Esophagus squamous epithelium (tissue), 4 donors: ENCODE data around the gene LUC7L.

Experiments
- CTCF ChIP-seq, 6 experiments: fragments of 450-650 bp in 4 of 6; fragments of 200-600 bp in 2 of 6; sonication (generic) in 2 of 6; IDR thresholded peaks; one replicate each; pipeline ENCODE4 v1.5.1; 2016 to 2019; ENCODE audit warnings: antibody characterized with exemption in 6 of 6, mild to moderate bottlenecking in 4 of 6, moderate library complexity in 4 of 6
- POLR2A ChIP-seq, 4 donors: fragments of 450-650 bp; IDR thresholded peaks; one replicate each; pipeline ENCODE4 v1.6.1; 2017; ENCODE audit warnings: antibody characterized with exemption in 4 of 4, mild to moderate bottlenecking in 4 of 4, moderate library complexity in 3 of 4

GRCh38 chr16:160691-161190 is 68.5 kb downstream of the LUC7L start:
- TF ChIP-seq POLR2A (IDR thresholded peaks at IDR 0.05) (no peak), CTCF (IDR thresholded peaks at IDR 0.05) (no peak)
